ENCODE results near the gene WAPL. TPM values are rescaled to one million over a fixed set of nuclear protein-coding genes. Genes with fewer than 3 reads are reported as not detected.
"Not testable (repeated sequence)": the region's sequence is repeated elsewhere in the genome, so short reads cannot be mapped to it uniquely, and the experiment has no call there.

The WAPL gene, protein sequence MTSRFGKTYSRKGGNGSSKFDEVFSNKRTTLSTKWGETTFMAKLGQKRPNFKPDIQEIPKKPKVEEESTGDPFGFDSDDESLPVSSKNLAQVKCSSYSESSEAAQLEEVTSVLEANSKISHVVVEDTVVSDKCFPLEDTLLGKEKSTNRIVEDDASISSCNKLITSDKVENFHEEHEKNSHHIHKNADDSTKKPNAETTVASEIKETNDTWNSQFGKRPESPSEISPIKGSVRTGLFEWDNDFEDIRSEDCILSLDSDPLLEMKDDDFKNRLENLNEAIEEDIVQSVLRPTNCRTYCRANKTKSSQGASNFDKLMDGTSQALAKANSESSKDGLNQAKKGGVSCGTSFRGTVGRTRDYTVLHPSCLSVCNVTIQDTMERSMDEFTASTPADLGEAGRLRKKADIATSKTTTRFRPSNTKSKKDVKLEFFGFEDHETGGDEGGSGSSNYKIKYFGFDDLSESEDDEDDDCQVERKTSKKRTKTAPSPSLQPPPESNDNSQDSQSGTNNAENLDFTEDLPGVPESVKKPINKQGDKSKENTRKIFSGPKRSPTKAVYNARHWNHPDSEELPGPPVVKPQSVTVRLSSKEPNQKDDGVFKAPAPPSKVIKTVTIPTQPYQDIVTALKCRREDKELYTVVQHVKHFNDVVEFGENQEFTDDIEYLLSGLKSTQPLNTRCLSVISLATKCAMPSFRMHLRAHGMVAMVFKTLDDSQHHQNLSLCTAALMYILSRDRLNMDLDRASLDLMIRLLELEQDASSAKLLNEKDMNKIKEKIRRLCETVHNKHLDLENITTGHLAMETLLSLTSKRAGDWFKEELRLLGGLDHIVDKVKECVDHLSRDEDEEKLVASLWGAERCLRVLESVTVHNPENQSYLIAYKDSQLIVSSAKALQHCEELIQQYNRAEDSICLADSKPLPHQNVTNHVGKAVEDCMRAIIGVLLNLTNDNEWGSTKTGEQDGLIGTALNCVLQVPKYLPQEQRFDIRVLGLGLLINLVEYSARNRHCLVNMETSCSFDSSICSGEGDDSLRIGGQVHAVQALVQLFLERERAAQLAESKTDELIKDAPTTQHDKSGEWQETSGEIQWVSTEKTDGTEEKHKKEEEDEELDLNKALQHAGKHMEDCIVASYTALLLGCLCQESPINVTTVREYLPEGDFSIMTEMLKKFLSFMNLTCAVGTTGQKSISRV (N-terminal part only)
- total RNA-seq: 62.0 TPM

DNA sequence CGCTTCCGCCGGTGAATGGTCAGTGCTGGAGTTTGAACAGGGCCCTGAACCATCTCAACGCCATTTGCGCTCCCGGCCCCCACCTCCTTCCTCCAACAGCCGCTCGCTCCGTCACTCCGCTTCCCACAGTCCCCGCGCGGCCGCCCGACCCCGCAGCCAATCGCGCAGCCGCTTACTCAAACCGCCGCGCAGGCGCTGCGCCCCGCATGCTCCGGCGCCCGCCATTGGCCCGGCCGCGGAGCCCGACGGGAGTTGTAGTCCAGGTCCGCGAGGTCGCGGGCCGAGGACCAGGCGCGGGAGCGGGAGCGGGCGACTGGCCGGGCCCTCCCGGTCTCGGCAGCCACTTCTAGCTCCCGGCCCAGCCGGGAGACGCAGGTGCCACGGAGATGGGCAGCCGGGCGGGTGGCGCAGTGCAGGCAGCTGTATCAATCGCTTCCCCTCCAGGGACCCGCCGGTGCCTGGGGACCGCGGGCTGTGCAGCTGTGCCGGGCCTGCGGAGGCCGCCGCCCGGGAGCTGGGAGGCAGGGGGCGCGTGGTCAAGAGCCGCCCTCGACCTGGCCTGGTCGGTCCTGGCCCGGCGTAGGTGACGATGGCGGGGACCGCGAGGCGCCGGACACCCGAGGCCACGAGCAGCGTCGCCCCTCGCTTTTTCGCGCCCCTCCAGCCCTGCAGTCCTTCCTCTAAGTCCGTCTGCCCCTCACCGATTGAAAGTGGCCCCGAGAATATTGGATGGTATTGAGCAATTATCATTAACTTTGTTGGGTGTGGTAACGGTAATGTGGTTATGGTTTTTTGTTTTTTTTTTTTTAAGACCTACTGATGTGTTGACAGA is at the start of gene WAPL:
WAPL (minus strand) TSS at position 115 of the 832 bp plus-strand sequence. CDS start 3,723 bp downstream, outside the sequence.
- peak; percentile 88 for DNase-seq

DNA sequence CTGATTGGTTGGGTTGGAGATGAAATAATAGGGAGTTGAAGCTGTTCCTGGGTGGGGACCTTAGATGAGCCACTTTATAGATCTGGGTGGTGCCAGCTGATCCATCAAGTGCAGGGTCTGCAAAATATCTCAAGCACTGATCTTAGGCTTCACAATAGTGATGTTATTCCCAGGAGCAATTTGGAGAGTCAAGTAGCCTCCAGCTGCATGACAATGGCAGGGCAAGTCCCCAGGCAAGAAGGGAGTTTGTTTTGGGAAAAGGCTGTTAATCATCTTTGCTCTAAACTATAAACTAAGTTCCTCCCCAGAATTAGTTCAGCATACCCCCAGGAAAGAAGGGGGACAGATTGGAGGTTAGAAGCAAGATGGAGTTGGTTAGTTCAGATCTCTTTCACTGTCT is 47.7 kb upstream of the WAPL start:
- no peak for DNase-seq

DNA sequence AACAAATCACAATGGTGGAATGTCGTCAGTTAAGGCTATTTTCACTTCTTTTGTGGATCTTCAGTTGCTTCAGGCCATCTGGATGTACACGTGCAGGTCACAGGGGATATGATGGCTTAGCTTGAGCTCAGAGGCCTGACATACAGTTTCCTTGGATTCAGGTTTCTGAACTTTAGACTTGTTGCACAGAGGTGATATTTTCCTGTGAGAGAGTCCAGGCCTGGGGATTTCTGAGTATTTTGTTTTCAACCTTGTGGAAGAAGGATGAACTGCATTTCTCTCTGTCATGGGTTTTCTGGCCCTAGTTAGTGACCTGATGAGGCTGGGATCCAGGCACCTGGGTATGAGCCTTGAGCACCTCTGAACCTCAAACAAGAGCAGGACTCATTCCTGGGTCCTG is 44.9 kb upstream of the WAPL start:
- DNase-seq: not testable (repeated sequence)

DNA sequence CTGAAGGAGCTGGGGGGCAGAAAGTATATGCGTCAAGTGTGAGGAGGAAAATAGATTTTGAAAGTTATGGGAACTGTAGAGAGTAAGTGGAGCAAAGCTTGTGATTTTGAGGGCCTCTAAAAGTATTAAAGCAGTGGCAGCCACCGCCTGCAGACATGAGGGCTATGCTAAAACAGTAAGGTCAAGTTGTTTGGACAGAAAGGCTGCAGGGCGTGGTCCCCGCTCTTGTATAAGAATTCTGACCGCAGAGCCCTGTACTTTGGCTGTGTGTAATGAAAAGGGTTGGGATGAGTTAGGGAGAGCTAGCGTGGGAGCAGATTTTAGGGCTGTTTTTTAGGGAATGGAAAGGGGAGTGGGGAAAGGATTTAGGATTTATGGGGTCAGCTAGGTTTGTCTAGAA is 41.7 kb upstream of the WAPL start:
- not testable (repeated sequence) for DNase-seq

DNA sequence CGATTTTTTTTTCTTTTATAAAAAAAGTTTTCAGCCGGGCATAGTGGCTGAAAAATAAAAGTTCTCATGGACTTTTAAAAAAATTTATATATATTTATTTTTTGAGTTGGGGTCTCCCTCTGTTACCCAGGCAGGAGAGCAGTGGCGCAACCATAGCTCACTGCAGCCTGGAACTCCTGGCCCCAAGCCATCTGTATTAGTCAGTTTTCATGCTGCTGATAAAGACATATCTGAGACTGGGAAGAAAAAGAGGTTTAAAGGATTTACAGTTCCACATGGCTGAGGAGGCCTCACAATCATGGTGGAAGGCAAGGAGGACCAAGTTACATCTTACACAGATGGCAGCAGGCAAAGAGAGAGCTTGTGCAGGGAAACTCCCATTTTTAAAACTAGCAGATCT is 37.1 kb upstream of the WAPL start:
- not testable (repeated sequence) for DNase-seq

DNA sequence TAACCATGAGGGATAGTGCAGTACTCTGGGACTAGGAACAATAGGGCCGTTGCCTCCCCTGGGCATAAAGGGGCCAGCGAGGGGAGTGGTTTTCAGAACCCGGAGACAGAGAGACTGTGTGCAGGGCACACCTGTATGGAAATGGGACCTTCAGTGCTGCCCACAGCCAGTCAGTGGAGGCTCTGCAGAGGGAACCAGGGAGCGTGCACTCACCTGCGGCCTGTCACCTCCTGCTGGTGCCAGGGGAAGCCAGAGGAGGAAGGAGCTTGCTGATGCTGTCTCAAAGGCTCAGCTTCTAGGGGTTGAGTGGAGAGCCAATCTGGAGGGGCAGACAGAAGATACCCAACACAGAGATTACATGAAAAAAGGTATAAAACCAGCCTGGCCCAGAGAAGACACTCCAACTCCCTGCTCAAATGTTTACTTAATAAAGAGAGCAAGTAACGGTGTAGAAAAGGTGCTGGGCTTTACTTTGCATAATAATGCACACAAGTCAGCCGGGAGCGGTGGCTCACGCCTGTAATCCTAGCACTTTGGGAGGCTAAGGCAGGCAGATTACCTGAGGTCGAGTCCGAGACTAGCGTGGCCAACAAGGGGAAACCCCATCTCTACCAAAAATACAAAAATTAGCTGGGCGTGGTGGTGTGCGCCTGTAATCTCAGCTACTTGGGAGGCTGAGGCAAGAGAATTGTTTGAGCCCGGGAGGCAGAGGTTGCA is 35.5 kb upstream of the WAPL start:
- no peak for DNase-seq

DNA sequence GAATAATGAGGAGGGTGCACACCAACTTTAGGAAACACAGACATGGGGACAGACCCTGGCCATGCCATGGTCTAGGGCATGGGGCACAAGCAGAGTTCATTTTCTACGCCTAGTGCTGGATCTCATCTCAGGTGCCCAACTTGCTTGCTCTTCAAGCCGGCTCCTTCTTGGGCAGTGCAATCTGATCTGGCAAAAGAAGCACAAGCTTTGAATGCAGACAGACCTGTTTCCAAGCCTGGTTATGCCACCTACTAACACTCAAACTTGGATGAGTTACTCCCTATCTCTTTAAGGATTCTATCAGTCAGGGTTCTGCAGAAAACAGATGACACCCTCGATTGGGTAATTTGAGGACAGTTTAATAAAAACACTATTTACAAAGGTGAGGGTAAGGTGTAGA is 34.9 kb upstream of the WAPL start:
- no peak for DNase-seq

DNA sequence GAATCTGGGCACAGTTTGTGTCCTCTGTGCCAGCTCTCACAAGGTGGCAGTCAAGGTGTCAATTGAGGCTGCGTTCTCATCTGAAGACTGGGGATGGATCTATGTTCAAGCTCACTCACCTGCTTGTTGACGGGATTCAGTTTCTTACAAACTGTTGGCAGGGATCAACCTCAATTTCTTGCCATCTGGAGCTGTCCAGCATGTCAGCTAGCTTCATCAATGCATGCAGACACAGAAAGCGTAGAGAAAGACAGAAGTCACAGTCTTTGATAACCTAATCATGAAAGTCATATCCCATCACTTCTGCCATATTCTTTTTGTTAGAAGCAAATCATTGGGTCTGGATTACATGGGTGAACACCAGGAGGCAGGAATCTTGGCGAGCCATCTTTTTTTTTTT is 32.0 kb upstream of the WAPL start:
- DNase-seq: no peak

DNA sequence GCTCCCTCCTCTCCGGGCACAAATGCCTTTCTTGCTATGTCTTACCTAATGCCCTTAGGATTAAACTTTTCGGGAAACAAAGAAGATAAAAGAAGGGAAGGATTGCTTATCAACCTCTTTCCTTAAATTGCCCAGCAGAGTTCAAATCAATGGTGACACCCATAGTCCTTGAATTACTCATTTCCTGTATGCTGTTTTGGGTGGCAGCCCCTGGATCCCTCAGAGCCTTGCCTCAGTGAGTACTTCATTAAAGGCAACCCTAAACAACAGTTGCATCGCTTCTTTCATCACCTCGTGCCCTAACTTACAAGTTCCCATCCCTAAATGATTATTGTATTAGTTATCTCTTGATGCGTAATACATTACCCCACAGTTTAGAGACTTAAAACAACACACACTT is 31.6 kb upstream of the WAPL start:
- DNase-seq: no peak

GRCh38 chr10:86547296-86547695 is 25.7 kb upstream of the WAPL start:
- DNase-seq: no peak

- no peak for DNase-seq
These were observed 23.5 kb upstream of the WAPL start for GRCh38 chr10:86545101-86545500.

DNA sequence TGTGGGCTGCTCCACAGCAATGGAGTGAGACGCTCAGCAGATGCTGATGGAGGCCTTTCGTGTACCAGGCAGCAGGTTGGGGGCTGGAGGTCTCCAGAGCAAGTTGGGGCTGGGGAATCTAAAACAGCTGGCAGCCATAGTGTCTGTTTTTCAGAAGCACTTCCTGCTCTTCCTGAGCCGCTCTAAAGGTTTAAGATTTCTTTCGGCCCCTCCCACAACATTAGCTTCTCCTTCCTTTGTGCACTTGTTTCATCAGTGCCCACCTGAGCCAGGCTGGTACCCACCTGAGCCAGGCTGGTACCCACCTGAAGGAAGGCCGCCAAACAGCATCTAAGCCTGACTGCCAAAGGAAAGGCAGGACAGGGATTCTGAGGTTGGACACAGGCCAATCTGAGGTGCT is 18.4 kb upstream of the WAPL start:
- DNase-seq: no peak

GRCh38 chr10:86538547-86538946 is 17.0 kb upstream of the WAPL start:
- DNase-seq: no peak

- DNase-seq: not testable (repeated sequence)
These were observed 16.4 kb upstream of the WAPL start for GRCh38 chr10:86538040-86538439.

GRCh38 chr10:86536294-86536861 is 14.8 kb upstream of the WAPL start:
- DNase-seq: no peak

- DNase-seq: no peak
These were observed 13.7 kb upstream of the WAPL start for GRCh38 chr10:86535132-86535882.

GRCh38 chr10:86533328-86533727 is 11.7 kb upstream of the WAPL start:
- no peak for DNase-seq

DNA sequence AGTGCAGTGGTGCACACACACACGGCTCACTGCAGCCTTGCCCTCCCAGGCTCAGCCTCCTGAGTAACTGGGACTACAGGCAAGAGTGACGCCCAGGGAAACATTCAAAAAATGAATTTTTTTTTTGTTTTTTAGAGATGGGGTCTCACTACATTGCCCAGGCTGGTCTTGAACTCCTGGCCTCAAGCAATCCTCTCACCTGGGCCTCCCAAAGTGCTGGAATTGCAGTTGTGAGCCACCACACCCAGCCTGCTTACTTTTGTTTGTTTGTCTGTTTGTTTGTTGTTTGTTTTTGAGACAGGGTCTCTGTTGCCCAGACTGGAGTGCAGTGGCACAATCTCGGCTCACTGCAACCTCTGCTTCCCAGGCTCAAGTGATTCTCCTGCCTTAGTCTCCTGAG is 7.1 kb upstream of the WAPL start:
- not testable (repeated sequence) for DNase-seq

GRCh38 chr10:86526606-86527005 is 5.0 kb upstream of the WAPL start:
- no peak for DNase-seq

GRCh38 chr10:86525713-86526112 is 4.1 kb upstream of the WAPL start:
- DNase-seq: not testable (repeated sequence)
